Neural cell (in vitro differentiated cells): ENCODE measurements around the gene EFCAB13. TPM values are rescaled to one million over a fixed set of nuclear protein-coding genes. Genes with fewer than 3 reads are reported as not detected.
"Not testable (repeated sequence)": the region's sequence is repeated elsewhere in the genome, so short reads cannot be mapped to it uniquely, and the experiment has no call there.

ENCODE experiments used
- H2AFZ ChIP-seq: fragments of 200-600, 300-800 bp; sonication (generic), shearing (Covaris generic); 2 replicates; pipeline ENCODE4 v1.6.0; 2014; ENCODE audit warnings: low read depth, mild to moderate bottlenecking, antibody characterized with exemption, low read length, moderate library complexity
- H3F3A ChIP-seq: fragments of 200-600 bp; shearing (Covaris generic); 2 replicates; pipeline ENCODE4 v1.6.1; 2016; ENCODE audit warnings: mild to moderate bottlenecking, moderate library complexity, mixed read lengths, antibody characterized with exemption, low read length; ENCODE audit not compliant: insufficient read depth, poor library complexity, severe bottlenecking
- H3K27ac ChIP-seq: fragments of 200-600, 300-800 bp; sonication (generic), shearing (Covaris generic); 2 replicates; pipeline ENCODE4 v1.5.1; 2014; ENCODE audit warnings: mild to moderate bottlenecking, low read length, moderate library complexity
- H3K27me3 ChIP-seq: fragments of 300-800, 200-600 bp; sonication (generic), shearing (Covaris generic); 2 replicates; pipeline ENCODE4 v1.6.0; 2014; ENCODE audit warnings: mild to moderate bottlenecking, low read depth, low read length, moderate library complexity; ENCODE audit not compliant: insufficient read depth
- H3K36me3 ChIP-seq: fragments of 300-800, 200-600 bp; sonication (generic), shearing (Covaris generic); 2 replicates; pipeline ENCODE4 v1.5.1; 2014; ENCODE audit warnings: mild to moderate bottlenecking, antibody characterized with exemption, low read length, moderate library complexity; ENCODE audit not compliant: insufficient read depth
- H3K4me2 ChIP-seq: fragments of 300-800, 200-600 bp; sonication (generic), shearing (Covaris generic); 2 replicates; pipeline ENCODE4 v1.6.0; 2014; ENCODE audit warnings: mild to moderate bottlenecking, low read length
- H3K4me3 ChIP-seq: fragments of 300-800, 200-600 bp; sonication (generic), shearing (Covaris generic); 2 replicates; pipeline ENCODE4 v1.5.1; 2014; ENCODE audit warnings: mild to moderate bottlenecking, low read length, moderate library complexity
- H3K79me2 ChIP-seq: fragments of 200-600 bp; shearing (Covaris generic); replicated peaks from 2 replicates; pipeline ENCODE4 v1.6.0; 2014; ENCODE audit warnings: mild to moderate bottlenecking, low read length, moderate library complexity; ENCODE audit not compliant: insufficient read depth
- H3K9ac ChIP-seq: fragments of 300-800, 200-600 bp; sonication (generic), shearing (Covaris generic); 2 replicates; pipeline ENCODE4 v1.6.1; 2016; ENCODE audit warnings: mild to moderate bottlenecking, low read length, mixed read lengths
- H3K9me2 ChIP-seq: fragments of 200-600 bp; shearing (Covaris generic); 2 replicates; pipeline ENCODE4 v1.6.1; 2016; ENCODE audit warnings: mild to moderate bottlenecking, low read length, mixed read lengths; ENCODE audit not compliant: insufficient read depth
- H3K9me3 ChIP-seq: fragments of 200-600, 300-800 bp; sonication (generic), shearing (Covaris generic); 2 replicates; pipeline ENCODE4 v1.6.1; 2016; ENCODE audit warnings: mild to moderate bottlenecking, mixed run types, low read length, moderate library complexity, mixed read lengths
- H4K20me1 ChIP-seq: fragments of 200-600 bp; shearing (Covaris generic); 2 replicates; pipeline ENCODE4 v1.6.1; 2016; ENCODE audit warnings: mild to moderate bottlenecking, mixed run types; ENCODE audit not compliant: insufficient read depth
- EP300 ChIP-seq: fragments of 450-650 bp; conservative IDR thresholded peaks from 2 replicates; pipeline ENCODE4 v1.6.1; 2014; ENCODE audit warnings: antibody characterized with exemption, mild to moderate bottlenecking, moderate library complexity; ENCODE audit not compliant: poor library complexity, severe bottlenecking
- EZH2 ChIP-seq: fragments of 200-600, 300-800 bp; shearing (Covaris generic), sonication (generic); IDR thresholded peaks from 2 replicates; pipeline ENCODE4 v1.6.1; 2014; ENCODE audit warnings: antibody characterized with exemption, low read length, borderline replicate concordance, mild to moderate bottlenecking; ENCODE audit not compliant: insufficient read depth, poor library complexity, severe bottlenecking
- MXI1 ChIP-seq: fragments of 450-650 bp; conservative IDR thresholded peaks from 2 replicates; pipeline ENCODE4 v1.6.1; 2014; ENCODE audit warnings: antibody characterized with exemption, mild to moderate bottlenecking; ENCODE audit not compliant: poor library complexity, severe bottlenecking
- POLR2AphosphoS5 ChIP-seq: IDR thresholded peaks from 2 replicates; pipeline ENCODE4 v1.6.1; 2012
- RAD21 ChIP-seq: fragments of 450-650 bp; conservative IDR thresholded peaks from 2 replicates; pipeline ENCODE4 v1.6.1; 2014; ENCODE audit warnings: antibody characterized with exemption, mild to moderate bottlenecking, moderate library complexity
- REST ChIP-seq: IDR thresholded peaks from 2 replicates; pipeline ENCODE4 v1.6.1; 2012; ENCODE audit warnings: borderline replicate concordance
- SMC3 ChIP-seq: fragments of 450-650 bp; conservative IDR thresholded peaks from 2 replicates; pipeline ENCODE4 v1.6.1; 2014; ENCODE audit warnings: antibody characterized with exemption, mild to moderate bottlenecking, moderate library complexity; ENCODE audit not compliant: poor library complexity
- TAF1 ChIP-seq: IDR thresholded peaks from 2 replicates; pipeline ENCODE4 v1.6.1; 2012; ENCODE audit warnings: low read depth
- polyA plus RNA-seq: library from polyadenylated mRNA; depleted of rRNA; stranded (reverse); fragments of >200 nt; gene quantifications from 2 replicates; pipeline ENCODE4 v1.2.3, GENCODE V29; 2014
- TF ChIP-seq, protein P1 (sequence below): fragments of 450-650 bp; IDR thresholded peaks from 2 replicates; pipeline ENCODE4 v1.5.1; 2014; ENCODE audit warnings: antibody characterized with exemption, mild to moderate bottlenecking, moderate library complexity; ENCODE audit not compliant: poor library complexity, severe bottlenecking

Gene EFCAB13
- polyA plus RNA-seq, 1 donor from 2014 or later, result 2.2 TPM

GRCh38 chr17:47427985-47428384 lies 104.2 kb downstream of the EFCAB13 start:
- H3K9me2 ChIP-seq, result no peaks in the 10 kb centered on the region
- no peak overlapping the region for H3K4me3 ChIP-seq
- TF ChIP-seq SMC3 (no peak), MXI1 (no peak), EZH2 (no peak), EP300 (no peak), REST (no peak), RAD21 (no peak)
- no peak overlapping the region for H2AFZ ChIP-seq
- H3K4me2 ChIP-seq, result no peak overlapping the region
- no peaks in the 10 kb centered on the region for H3F3A ChIP-seq
- no peaks in the 10 kb centered on the region for H4K20me1 ChIP-seq
- no peaks in the 10 kb centered on the region for H3K36me3 ChIP-seq
- H3K27me3 ChIP-seq, result peaks cover 12% of the 10 kb centered on the region
- no peaks in the 10 kb centered on the region for H3K9me3 ChIP-seq
- no peak overlapping the region for H3K9ac ChIP-seq
- H3K79me2 ChIP-seq, result no peaks in the 10 kb centered on the region
- H3K27ac ChIP-seq, result no peak overlapping the region

DNA sequence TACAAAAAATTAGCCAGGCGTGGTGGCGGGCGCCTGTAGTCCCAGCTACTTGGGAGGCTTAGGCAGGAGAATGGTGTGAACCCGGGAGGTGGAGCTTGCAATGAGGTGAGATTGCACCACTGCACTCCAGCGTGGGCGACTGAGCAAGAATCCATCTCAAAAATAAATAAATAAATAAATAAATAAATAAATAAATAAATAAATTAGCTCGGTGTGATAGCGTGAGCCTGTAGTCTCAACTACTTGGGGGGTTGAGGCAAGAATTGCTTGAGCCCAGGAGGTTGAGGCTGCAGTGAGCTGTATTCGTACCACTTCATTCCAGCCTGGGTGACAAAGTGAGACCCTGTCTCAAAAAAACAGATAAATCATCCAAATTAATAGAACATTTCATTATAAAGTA lies 108.5 kb downstream of the EFCAB13 start:
- not testable (repeated sequence) for H3K4me3 ChIP-seq, H4K20me1 ChIP-seq, H3F3A ChIP-seq, H3K27me3 ChIP-seq, H3K36me3 ChIP-seq, H3K9me3 ChIP-seq, H3K79me2 ChIP-seq, H3K27ac ChIP-seq, H3K4me2 ChIP-seq, H3K9ac ChIP-seq, H3K9me2 ChIP-seq, H2AFZ ChIP-seq

DNA sequence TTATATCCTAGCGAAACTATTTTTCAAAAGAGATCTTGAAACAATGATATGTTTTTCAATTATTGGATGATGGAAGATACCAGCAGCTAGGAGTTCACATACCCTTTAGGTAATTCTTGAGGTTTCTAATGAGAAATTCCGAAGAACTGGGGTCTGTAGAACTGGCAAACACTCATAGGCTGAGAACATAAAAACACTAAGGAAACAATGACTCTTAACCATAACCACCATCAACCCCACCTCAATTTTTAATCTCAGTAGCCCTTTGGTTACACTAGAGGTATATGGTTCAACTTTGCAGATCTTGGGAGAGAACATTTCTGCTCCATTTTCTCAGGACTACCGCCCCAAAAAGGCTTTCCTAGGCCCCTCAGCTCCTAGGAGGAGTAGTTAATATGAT lies 141.4 kb downstream of the EFCAB13 start:
- H3K9me3 ChIP-seq, result no peaks in the 10 kb centered on the region
- H3K4me2 ChIP-seq, result no peak overlapping the region
- no peaks in the 10 kb centered on the region for H3F3A ChIP-seq
- H2AFZ ChIP-seq, result no peak overlapping the region
- H3K27ac ChIP-seq, result no peak overlapping the region
- H3K4me3 ChIP-seq, result no peak overlapping the region
- no peaks in the 10 kb centered on the region for H3K79me2 ChIP-seq
- TF ChIP-seq RAD21, result no peak
- TF ChIP-seq POLR2AphosphoS5, result no peak
- TF ChIP-seq TAF1, result no peak
- TF ChIP-seq SMC3, result no peak
- no peak for TF ChIP-seq EP300
- TF ChIP-seq, protein P1, sequence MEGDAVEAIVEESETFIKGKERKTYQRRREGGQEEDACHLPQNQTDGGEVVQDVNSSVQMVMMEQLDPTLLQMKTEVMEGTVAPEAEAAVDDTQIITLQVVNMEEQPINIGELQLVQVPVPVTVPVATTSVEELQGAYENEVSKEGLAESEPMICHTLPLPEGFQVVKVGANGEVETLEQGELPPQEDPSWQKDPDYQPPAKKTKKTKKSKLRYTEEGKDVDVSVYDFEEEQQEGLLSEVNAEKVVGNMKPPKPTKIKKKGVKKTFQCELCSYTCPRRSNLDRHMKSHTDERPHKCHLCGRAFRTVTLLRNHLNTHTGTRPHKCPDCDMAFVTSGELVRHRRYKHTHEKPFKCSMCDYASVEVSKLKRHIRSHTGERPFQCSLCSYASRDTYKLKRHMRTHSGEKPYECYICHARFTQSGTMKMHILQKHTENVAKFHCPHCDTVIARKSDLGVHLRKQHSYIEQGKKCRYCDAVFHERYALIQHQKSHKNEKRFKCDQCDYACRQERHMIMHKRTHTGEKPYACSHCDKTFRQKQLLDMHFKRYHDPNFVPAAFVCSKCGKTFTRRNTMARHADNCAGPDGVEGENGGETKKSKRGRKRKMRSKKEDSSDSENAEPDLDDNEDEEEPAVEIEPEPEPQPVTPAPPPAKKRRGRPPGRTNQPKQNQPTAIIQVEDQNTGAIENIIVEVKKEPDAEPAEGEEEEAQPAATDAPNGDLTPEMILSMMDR, result no peak
- no peaks in the 10 kb centered on the region for H4K20me1 ChIP-seq
- no peaks in the 10 kb centered on the region for H3K9me2 ChIP-seq
- no peaks in the 10 kb centered on the region for H3K36me3 ChIP-seq
- H3K9ac ChIP-seq, result no peak overlapping the region
- no peaks in the 10 kb centered on the region for H3K27me3 ChIP-seq

GRCh38 chr17:47466976-47467375 lies 143.2 kb downstream of the EFCAB13 start:
- H3K79me2 ChIP-seq, H3K9me2 ChIP-seq, H3K9ac ChIP-seq, H3F3A ChIP-seq, H3K27ac ChIP-seq, H3K4me3 ChIP-seq, H3K27me3 ChIP-seq, H4K20me1 ChIP-seq, H3K36me3 ChIP-seq, H2AFZ ChIP-seq, H3K9me3 ChIP-seq, H3K4me2 ChIP-seq: not testable (repeated sequence)
